NOMO-1 (cell line): ENCODE measurements around the gene FBXO3.
A peak's percentile ranks its signal among the peaks of the same experiment; 100 is the strongest.

ENCODE experiments used
- DNase-seq, 2 experiments: peaks; one replicate each; lab custom pipeline; 2025; ENCODE audit not compliant: unreplicated experiment in 2 of 2; lab: John Stamatoyannopoulos, UW

FBXO3 gene

GRCh38 chr11:33773404-33773986, 825 bp downstream of the FBXO3 start:
- no peak for DNase-seq

- no peak for DNase-seq
Measured at GRCh38 chr11:33772870-33773269, 1.4 kb downstream of the FBXO3 start.

- peak in 1 of 2 experiments; percentile 5 for DNase-seq
Measured at GRCh38 chr11:33772300-33772699, 2.0 kb downstream of the FBXO3 start.

- no peak for DNase-seq
Measured at GRCh38 chr11:33770236-33770635, 4.1 kb downstream of the FBXO3 start.

GRCh38 chr11:33769542-33769941, 4.8 kb downstream of the FBXO3 start:
- DNase-seq = no peak

- DNase-seq = no peak
Measured at GRCh38 chr11:33767624-33768023, 6.7 kb downstream of the FBXO3 start.

GRCh38 chr11:33766085-33766484, 8.2 kb downstream of the FBXO3 start:
- DNase-seq = no peak

GRCh38 chr11:33761471-33761870, 12.8 kb downstream of the FBXO3 start:
- no peak for DNase-seq

- no peak for DNase-seq
Measured at GRCh38 chr11:33753304-33753967, 20.9 kb downstream of the FBXO3 start.

GRCh38 chr11:33751878-33752277, 22.4 kb downstream of the FBXO3 start:
- DNase-seq = no peak

- DNase-seq = no peak
Measured at GRCh38 chr11:33747979-33748378, 26.3 kb downstream of the FBXO3 start.

- DNase-seq = no peak
Measured at GRCh38 chr11:33743291-33743690, 31.0 kb downstream of the FBXO3 start.

GRCh38 chr11:33742249-33742851, 32.0 kb downstream of the FBXO3 start:
- DNase-seq = peak in 1 of 2 experiments; percentile 7

- DNase-seq = no peak
Measured at GRCh38 chr11:33741806-33742205, 32.5 kb downstream of the FBXO3 start.

- DNase-seq = no peak
Measured at GRCh38 chr11:33737362-33737821, 36.9 kb downstream of the FBXO3 start.

- DNase-seq = peak; percentile 7 to 12
Measured at GRCh38 chr11:33736148-33736812, 38.0 kb downstream of the FBXO3 start, which contains the start of gene CD59. TSS of gene CD59 (minus strand) at chr11:33736423. CDS start at chr11:33722445, 13,978 bp downstream.

GRCh38 chr11:33735271-33736147, 38.8 kb downstream of the FBXO3 start:
- peak; percentile 27 to 40 for DNase-seq

- DNase-seq = no peak
Measured at GRCh38 chr11:33734441-33735270, 39.7 kb downstream of the FBXO3 start.

GRCh38 chr11:33733980-33734379, 40.3 kb downstream of the FBXO3 start:
- DNase-seq = no peak
